Mucosa of descending colon (tissue), 3 donors: ENCODE measurements around the gene FIZ1. TPM values are rescaled to one million over a fixed set of nuclear protein-coding genes. Genes with fewer than 3 reads are reported as not detected.
"Not testable (repeated sequence)": the region's sequence is repeated elsewhere in the genome, so short reads cannot be mapped to it uniquely, and the experiment has no call there.

Source experiments
- ATAC-seq: fragments of 200-7000 bp; cut with Tn5 transposase; one replicate; pipeline ENCODE4 v1.9.1; 2020; ENCODE audit warnings: mild to moderate bottlenecking, moderate library complexity
- DNase-seq, 3 donors: peaks; one replicate each; pipeline ENCODE4 v3.0.0-alpha.2; 2020
- H3K36me3 ChIP-seq: fragments of 200-600 bp; one replicate; pipeline ENCODE4 v1.8.0; 2021; ENCODE audit warnings: low read depth, mild to moderate bottlenecking
- H3K4me1 ChIP-seq: fragments of 200-600 bp; one replicate; pipeline ENCODE4 v1.8.0; 2021; ENCODE audit warnings: low read depth, mild to moderate bottlenecking
- H3K4me3 ChIP-seq: fragments of 200-600 bp; one replicate; pipeline ENCODE4 v1.8.0; 2021; ENCODE audit warnings: mild to moderate bottlenecking
- H3K9me3 ChIP-seq: fragments of 200-600 bp; one replicate; pipeline ENCODE4 v1.8.0; 2021; ENCODE audit warnings: mild to moderate bottlenecking
- intact Hi-C, 2 donors: fragments of 100-400 bp; cut with DNase I in 1 of 2; cut with micrococcal nuclease in 1 of 2; formaldehyde crosslinking; loops; one replicate each; pipeline versions ENCODE4 v1.11.0 to v1.11.1; 2022; cut with DNase I, micrococcal nuclease
- total RNA-seq, 3 donors: library from RNA; stranded (reverse); fragmentation: NEBNext Ultra II Directional in 2 of 3; extraction: Animal tissue kit (Norgen Biotek cat#: 25700) in 2 of 3; gene quantifications; one replicate each; pipeline versions ENCODE4 v1.2.1 to v1.2.4, GENCODE V29; 2021 to 2023
- TF ChIP-seq, protein P1 (sequence below): fragments of 200-600 bp; IDR thresholded peaks from one replicate; pipeline ENCODE4 v1.8.0; 2022; ENCODE audit warnings: antibody characterized with exemption, mild to moderate bottlenecking
- donor health status: DM: no; HTN: no; CAD: no; lungs with moderate emphysema.
- donor health status: DM: no; HTN: no; CAD: no.
- donor health status: DM: no; HTN: yes; CAD: no.

Gene FIZ1
- total RNA-seq, 3 donors from 2014 or later, result 15.7 to 20.3 (median 20.0) TPM

DNA sequence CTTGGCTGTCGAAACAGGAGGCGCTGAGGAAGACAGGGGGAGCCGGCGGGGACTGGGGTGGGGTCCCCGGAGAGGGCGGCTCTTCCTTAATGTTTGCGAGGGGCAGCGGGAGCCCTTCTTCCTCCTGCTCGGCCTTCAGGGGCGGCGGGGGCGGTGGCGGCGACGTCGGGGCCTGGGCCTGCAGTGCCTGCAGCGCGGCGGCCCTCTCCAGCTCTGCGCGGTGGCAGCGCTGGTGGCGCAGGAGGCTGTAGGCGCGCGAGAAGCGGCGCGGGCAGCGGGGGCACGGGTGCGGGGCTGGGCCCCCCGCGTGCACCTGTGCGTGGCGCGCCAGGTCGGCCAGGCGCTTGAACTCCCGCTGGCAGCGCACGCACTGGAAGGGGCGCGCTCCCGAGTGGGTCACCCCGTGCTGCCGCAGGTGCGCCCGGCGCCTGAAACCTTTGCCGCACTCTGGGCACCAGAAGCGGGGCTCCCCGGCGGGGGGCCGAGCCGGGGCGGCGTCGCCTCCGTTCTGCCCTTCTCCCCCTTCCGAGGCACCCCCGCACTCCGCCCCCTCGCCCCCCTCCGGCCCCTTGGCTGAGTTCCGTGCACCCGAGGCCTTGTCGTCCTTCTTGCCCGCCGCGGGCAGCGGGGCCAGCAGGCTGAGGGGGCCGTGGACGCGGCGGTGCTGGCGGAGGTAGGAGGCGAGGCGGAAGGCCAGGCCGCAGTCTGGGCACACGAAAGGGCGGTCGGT lies 21.1 kb downstream of the FIZ1 start:
- TF ChIP-seq, protein P1, sequence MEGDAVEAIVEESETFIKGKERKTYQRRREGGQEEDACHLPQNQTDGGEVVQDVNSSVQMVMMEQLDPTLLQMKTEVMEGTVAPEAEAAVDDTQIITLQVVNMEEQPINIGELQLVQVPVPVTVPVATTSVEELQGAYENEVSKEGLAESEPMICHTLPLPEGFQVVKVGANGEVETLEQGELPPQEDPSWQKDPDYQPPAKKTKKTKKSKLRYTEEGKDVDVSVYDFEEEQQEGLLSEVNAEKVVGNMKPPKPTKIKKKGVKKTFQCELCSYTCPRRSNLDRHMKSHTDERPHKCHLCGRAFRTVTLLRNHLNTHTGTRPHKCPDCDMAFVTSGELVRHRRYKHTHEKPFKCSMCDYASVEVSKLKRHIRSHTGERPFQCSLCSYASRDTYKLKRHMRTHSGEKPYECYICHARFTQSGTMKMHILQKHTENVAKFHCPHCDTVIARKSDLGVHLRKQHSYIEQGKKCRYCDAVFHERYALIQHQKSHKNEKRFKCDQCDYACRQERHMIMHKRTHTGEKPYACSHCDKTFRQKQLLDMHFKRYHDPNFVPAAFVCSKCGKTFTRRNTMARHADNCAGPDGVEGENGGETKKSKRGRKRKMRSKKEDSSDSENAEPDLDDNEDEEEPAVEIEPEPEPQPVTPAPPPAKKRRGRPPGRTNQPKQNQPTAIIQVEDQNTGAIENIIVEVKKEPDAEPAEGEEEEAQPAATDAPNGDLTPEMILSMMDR, result no peak
- H3K9me3 ChIP-seq, result no peaks in the 10 kb centered on the region
- DNase-seq, result no peak
- no peak overlapping the region for H3K4me3 ChIP-seq
- H3K36me3 ChIP-seq, result no peaks in the 10 kb centered on the region
- intact Hi-C loops, result no loop called here
- H3K4me1 ChIP-seq, result peaks cover 7% of the 10 kb centered on the region
- ATAC-seq, result no peak

DNA sequence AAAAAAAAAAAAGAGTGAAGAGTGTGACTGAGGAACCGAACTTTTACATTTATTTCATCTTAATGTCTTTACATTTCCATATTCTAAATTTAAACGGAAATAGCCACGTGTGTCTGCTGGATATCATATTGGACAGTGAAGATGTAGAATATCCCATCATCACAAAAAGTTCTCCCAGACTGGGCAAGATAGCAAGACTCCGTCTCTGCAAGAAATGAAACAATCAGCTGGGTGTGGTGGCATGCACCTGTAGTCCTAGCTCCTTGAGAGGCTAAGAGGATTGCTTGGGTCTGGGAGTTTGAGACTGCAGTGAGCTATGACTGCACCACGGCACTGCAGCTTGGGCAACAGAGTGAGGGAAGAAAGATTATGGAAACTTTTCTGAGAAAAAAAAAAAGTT lies 22.6 kb downstream of the FIZ1 start:
- no peaks in the 10 kb centered on the region for H3K36me3 ChIP-seq
- peaks cover 7% of the 10 kb centered on the region for H3K4me1 ChIP-seq
- intact Hi-C loops, result no loop called here
- TF ChIP-seq, protein P1, result no peak
- H3K9me3 ChIP-seq, result no peaks in the 10 kb centered on the region
- no peak for ATAC-seq
- no peak overlapping the region for H3K4me3 ChIP-seq
- no peak for DNase-seq

DNA sequence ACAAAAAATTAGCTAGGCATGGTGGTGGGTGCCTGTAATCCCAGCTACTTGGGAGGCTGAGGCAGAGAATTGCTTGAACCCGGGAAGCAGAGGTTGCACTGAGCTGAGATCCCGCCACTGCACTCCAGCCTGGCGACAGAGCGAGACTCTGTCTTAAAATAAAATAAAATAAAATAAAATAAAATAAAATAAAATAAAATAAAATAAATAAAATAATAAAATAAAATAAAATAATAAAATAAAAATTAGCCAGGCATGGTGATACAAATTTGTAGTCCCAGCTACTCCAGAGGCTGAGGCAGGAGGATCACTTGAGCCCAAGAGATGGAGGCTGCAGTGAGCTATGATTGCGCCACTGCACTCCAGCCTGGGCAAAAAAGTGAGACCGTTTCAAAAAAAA lies 25.4 kb downstream of the FIZ1 start:
- ATAC-seq, H3K9me3 ChIP-seq, intact Hi-C loops, DNase-seq, H3K4me1 ChIP-seq, H3K36me3 ChIP-seq, H3K4me3 ChIP-seq: not testable (repeated sequence)

DNA sequence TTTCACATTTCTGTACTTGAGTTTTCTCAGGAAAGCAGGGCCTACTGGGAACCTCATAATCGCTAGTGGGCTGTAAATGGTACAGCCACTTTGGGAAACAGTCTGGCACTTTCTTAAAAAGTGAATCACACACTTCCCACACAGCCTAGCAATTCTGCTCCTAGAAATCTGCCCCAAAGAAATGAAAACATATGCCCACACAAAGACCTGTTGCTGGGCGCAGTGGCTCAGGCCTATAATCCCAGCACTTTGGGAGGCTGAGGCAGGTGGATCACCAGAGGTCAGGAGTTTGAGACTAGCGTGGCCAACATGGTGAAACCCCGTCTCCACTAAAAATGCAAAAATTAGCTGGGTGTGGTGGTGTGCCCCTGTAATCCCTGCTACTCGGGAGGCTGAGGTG lies 29.8 kb downstream of the FIZ1 start:
- ATAC-seq, H3K36me3 ChIP-seq, DNase-seq, intact Hi-C loops, H3K9me3 ChIP-seq, H3K4me3 ChIP-seq, H3K4me1 ChIP-seq: not testable (repeated sequence)

DNA sequence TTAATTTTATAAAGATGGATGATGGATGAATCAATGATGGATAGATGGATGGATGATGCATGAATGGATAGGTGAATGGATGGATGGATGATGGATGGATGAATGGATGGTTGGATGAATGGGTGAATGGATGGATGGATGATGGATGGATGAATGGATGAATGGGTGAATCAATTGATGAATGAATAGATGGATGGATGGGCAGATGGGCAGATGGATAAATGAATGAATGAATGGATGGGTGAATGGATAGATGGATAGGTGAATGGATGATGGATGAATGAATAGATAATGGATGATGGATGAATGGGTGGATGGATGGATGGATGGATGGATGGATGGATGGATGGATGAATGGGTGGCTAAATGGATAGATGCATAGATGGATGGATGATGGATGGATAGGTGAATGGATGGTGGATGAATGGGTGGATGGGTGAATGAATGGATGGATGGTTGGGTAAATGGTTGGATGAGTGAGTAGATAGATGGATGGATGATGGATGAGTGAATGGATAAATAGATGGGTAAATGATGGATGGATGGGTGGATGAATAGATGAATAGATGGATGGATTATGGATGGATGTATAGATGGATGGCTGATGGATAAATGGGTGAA lies 31.5 kb downstream of the FIZ1 start:
- ATAC-seq (no peak), DNase-seq (no peak)
- H3K4me1 ChIP-seq, result peaks cover 3% of the 10 kb centered on the region
- no peaks in the 10 kb centered on the region for H3K36me3 ChIP-seq
- intact Hi-C loops, result no loop called here
- no peaks in the 10 kb centered on the region for H3K9me3 ChIP-seq
- H3K4me3 ChIP-seq, result no peak overlapping the region
- TF ChIP-seq, protein P1, result no peak

DNA sequence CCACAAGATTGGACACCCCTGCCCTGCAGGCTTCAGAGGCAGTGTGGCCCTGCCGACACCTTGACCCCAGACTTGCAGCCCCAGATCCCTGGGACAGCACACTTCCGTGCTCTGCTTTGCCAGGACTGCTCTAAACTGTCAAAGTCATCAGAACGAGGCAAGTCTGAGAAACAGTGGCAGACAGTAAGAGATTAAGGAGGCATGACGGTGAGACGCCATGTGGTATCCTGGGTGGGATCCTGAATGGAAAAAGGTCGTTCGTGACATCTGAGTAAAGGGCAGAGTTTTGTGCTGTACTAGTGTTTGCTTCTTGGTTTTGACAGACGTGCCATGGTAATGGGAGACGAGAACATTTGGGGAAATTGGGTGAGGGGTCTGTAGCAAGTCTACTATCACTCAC lies 32.5 kb downstream of the FIZ1 start:
- Histone ChIP-seq H3K4me1 (peaks cover 3% of the 10 kb centered on the region), H3K4me3 (no peak overlapping the region), H3K36me3 (no peaks in the 10 kb centered on the region), H3K9me3 (no peaks in the 10 kb centered on the region)
- intact Hi-C loops, result no loop called here
- ATAC-seq (no peak), DNase-seq (no peak)
- TF ChIP-seq, protein P1, result no peak
